ENCODE measurements around the gene RIC8B. TPM values are rescaled to one million over a fixed set of nuclear protein-coding genes. Genes with fewer than 3 reads are reported as not detected.

Gene RIC8B
- total and polyA plus RNA-seq, 2 of the 13 experiments (the other 11 are each of a cell fraction or from before 2014, with no cell fraction given): 5.1 to 7.5 TPM

DNA sequence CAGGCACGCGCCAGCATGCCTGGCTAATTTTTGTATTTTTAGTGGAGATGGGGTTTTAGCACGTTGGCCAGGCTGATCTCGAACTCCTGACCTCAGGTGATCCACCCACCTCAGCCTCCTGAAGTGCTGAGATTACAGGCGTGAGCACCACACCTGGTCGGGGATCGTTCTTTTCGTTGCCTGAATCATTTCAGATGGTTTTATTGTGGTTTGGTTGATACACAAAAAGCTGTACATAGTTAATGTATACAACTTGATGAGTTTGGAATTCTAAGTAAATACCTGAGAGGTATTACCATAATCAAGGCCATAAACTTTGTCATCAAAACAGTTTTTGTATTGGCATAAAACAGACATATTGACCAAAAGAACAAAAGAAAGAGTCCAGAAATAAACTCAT lies 63.3 kb downstream of the RIC8B start:
- BruUV-seq (replicated peaks): no TSS peak
- Histone ChIP-seq H3K36me3 (replicated peaks in 1 of 2; ENCODE audit: control insufficient read depth in 1 of 2, insufficient read depth in 2 of 2, low read length in 2 of 2) (no peaks in the 10 kb centered on the region), H3K27ac (ENCODE audit: extremely low read length, insufficient read depth, low read length) (no peak overlapping the region), H4K20me1 (ENCODE audit: insufficient read depth, low read length) (no peaks in the 10 kb centered on the region), H3K4me1 (ENCODE audit: insufficient read depth, low read length) (peaks cover 26% of the 10 kb centered on the region), H3K4me2 (ENCODE audit: low read depth, low read length) (no peak overlapping the region), H3K4me3 (replicated peaks in 1 of 3; ENCODE audit: insufficient read depth in 1 of 3, low read depth in 2 of 3, low read length in 3 of 3) (no peak overlapping the region), H3K9ac (ENCODE audit: insufficient read depth, low read depth, low read length) (no peak overlapping the region), H3K79me2 (ENCODE audit: insufficient read depth, low read length) (no peaks in the 10 kb centered on the region), H2AFZ (ENCODE audit: low read length) (no peak overlapping the region), H3K27me3 (ENCODE audit: control insufficient read depth in 1 of 2, insufficient read depth in 2 of 2, low read length in 2 of 2) (no peaks in the 10 kb centered on the region), H3K9me3 (ENCODE audit: low read length) (no peaks in the 10 kb centered on the region)
- ChIA-PET CTCF (ENCODE audit: low intra/inter-chr PET ratio, low total read pairs) (no interaction called here), POLR2A (no interaction called here)
- no peak for FAIRE-seq
- WGBS (ENCODE audit: low lambda C conversion rate): over 99% methylated on average over 8 of the region's 8 CpGs
- in situ Hi-C loops (cut with HindIII; ENCODE audit: extremely low pct_ligation_motif_present, low pct_unique_long_range_greater_than_20kb): no loop called here
- no peak for DNase-seq (ENCODE audit: low spot score)
- no peak for ATAC-seq
- TF ChIP-seq, protein P1, sequence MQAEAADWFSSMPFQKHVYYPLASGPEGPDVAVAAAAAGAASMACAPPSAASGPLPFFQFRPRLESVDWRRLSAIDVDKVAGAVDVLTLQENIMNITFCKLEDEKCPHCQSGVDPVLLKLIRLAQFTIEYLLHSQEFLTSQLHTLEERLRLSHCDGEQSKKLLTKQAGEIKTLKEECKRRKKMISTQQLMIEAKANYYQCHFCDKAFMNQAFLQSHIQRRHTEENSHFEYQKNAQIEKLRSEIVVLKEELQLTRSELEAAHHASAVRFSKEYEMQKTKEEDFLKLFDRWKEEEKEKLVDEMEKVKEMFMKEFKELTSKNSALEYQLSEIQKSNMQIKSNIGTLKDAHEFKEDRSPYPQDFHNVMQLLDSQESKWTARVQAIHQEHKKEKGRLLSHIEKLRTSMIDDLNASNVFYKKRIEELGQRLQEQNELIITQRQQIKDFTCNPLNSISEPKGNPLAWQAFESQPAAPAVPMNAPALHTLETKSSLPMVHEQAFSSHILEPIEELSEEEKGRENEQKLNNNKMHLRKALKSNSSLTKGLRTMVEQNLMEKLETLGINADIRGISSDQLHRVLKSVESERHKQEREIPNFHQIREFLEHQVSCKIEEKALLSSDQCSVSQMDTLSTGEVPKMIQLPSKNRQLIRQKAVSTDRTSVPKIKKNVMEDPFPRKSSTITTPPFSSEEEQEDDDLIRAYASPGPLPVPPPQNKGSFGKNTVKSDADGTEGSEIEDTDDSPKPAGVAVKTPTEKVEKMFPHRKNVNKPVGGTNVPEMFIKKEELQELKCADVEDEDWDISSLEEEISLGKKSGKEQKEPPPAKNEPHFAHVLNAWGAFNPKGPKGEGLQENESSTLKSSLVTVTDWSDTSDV (CRISPR knock-in tag; IDR thresholded peaks at IDR 0.05): no peak
- TF ChIP-seq ZNF761 (CRISPR knock-in tag; conservative IDR thresholded peaks at IDR 0.05): no peak
- no peak for TF ChIP-seq NR2F1 (CRISPR knock-in tag; IDR thresholded peaks at IDR 0.05)
- TF ChIP-seq ZNF101 (CRISPR knock-in tag; IDR thresholded peaks at IDR 0.05; ENCODE audit: borderline replicate concordance, low read depth): no peak
- no peak for TF ChIP-seq ZNF180 (CRISPR knock-in tag; IDR thresholded peaks at IDR 0.05; ENCODE audit: borderline replicate concordance, low read depth)
- no peak for TF ChIP-seq PITX1 (CRISPR knock-in tag; IDR thresholded peaks at IDR 0.05)
- intact Hi-C loops (cut with micrococcal nuclease; ENCODE audit: unreplicated experiment): no loop called here

DNA sequence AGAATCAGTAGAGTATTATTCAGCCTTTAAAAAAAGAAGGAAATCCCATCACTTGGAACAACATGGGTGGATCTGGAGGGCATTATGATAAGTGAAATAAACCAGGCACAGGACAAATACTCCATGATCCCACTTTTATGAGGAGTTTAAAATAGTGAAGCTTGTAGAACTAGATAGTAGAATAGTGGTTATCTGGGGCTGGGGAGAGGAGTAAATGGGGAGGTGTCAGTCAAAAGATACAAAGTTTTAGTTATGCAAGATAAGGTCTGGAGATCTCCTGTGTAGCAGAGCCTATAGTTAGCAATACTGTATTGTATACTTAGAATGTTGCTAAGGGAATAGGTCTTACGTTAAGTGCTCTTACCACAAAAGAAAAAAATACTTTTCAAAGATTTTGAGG lies 64.9 kb downstream of the RIC8B start:
- Histone ChIP-seq H3K9me3 (ENCODE audit: low read length) (no peaks in the 10 kb centered on the region), H3K36me3 (replicated peaks in 1 of 2; ENCODE audit: control insufficient read depth in 1 of 2, insufficient read depth in 2 of 2, low read length in 2 of 2) (peaks cover 2 to 6% of the 10 kb centered on the region in 2 experiments; a peak in 3 of 5 replicates), H2AFZ (ENCODE audit: low read length) (no peak overlapping the region), H3K27ac (ENCODE audit: extremely low read length, insufficient read depth, low read length) (no peak overlapping the region), H3K79me2 (ENCODE audit: insufficient read depth, low read length) (no peaks in the 10 kb centered on the region), H3K4me2 (ENCODE audit: low read depth, low read length) (no peak overlapping the region), H4K20me1 (ENCODE audit: insufficient read depth, low read length) (no peaks in the 10 kb centered on the region), H3K4me1 (ENCODE audit: insufficient read depth, low read length) (peaks cover 26% of the 10 kb centered on the region), H3K4me3 (replicated peaks in 1 of 3; ENCODE audit: insufficient read depth in 1 of 3, low read depth in 2 of 3, low read length in 3 of 3) (no peak overlapping the region), H3K27me3 (ENCODE audit: control insufficient read depth in 1 of 2, insufficient read depth in 2 of 2, low read length in 2 of 2) (no peaks in the 10 kb centered on the region), H3K9ac (ENCODE audit: insufficient read depth, low read depth, low read length) (no peak overlapping the region)
- ChIA-PET CTCF (ENCODE audit: low intra/inter-chr PET ratio, low total read pairs) (no interaction called here), POLR2A (no interaction called here)
- WGBS (ENCODE audit: low lambda C conversion rate): 95% methylated on average over 1 of the region's 1 CpG
- BruUV-seq (replicated peaks): no TSS peak
- FAIRE-seq (no peak), ATAC-seq (no peak), DNase-seq (ENCODE audit: low spot score) (no peak)
- in situ Hi-C loops (cut with HindIII; ENCODE audit: extremely low pct_ligation_motif_present, low pct_unique_long_range_greater_than_20kb): no loop called here
- intact Hi-C loops (cut with micrococcal nuclease; ENCODE audit: unreplicated experiment): no loop called here
- TF ChIP-seq SRSF9 (IDR thresholded peaks at IDR 0.05; ENCODE audit: borderline replicate concordance, insufficient read depth, low read depth, low read length, poor library complexity, severe bottlenecking): no peak
- TF ChIP-seq, protein P2, sequence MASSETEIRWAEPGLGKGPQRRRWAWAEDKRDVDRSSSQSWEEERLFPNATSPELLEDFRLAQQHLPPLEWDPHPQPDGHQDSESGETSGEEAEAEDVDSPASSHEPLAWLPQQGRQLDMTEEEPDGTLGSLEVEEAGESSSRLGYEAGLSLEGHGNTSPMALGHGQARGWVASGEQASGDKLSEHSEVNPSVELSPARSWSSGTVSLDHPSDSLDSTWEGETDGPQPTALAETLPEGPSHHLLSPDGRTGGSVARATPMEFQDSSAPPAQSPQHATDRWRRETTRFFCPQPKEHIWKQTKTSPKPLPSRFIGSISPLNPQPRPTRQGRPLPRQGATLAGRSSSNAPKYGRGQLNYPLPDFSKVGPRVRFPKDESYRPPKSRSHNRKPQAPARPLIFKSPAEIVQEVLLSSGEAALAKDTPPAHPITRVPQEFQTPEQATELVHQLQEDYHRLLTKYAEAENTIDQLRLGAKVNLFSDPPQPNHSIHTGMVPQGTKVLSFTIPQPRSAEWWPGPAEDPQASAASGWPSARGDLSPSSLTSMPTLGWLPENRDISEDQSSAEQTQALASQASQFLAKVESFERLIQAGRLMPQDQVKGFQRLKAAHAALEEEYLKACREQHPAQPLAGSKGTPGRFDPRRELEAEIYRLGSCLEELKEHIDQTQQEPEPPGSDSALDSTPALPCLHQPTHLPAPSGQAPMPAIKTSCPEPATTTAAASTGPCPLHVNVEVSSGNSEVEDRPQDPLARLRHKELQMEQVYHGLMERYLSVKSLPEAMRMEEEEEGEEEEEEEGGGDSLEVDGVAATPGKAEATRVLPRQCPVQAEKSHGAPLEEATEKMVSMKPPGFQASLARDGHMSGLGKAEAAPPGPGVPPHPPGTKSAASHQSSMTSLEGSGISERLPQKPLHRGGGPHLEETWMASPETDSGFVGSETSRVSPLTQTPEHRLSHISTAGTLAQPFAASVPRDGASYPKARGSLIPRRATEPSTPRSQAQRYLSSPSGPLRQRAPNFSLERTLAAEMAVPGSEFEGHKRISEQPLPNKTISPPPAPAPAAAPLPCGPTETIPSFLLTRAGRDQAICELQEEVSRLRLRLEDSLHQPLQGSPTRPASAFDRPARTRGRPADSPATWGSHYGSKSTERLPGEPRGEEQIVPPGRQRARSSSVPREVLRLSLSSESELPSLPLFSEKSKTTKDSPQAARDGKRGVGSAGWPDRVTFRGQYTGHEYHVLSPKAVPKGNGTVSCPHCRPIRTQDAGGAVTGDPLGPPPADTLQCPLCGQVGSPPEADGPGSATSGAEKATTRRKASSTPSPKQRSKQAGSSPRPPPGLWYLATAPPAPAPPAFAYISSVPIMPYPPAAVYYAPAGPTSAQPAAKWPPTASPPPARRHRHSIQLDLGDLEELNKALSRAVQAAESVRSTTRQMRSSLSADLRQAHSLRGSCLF (CRISPR knock-in tag; IDR thresholded peaks at IDR 0.05; ENCODE audit: borderline replicate concordance): no peak
- TF ChIP-seq ZNF263 (CRISPR knock-in tag; IDR thresholded peaks at IDR 0.05): no peak

Measured in HepG2 (cell line).